ENCODE measurements around the gene SLC31A2.

The SLC31A2 gene

DNA sequence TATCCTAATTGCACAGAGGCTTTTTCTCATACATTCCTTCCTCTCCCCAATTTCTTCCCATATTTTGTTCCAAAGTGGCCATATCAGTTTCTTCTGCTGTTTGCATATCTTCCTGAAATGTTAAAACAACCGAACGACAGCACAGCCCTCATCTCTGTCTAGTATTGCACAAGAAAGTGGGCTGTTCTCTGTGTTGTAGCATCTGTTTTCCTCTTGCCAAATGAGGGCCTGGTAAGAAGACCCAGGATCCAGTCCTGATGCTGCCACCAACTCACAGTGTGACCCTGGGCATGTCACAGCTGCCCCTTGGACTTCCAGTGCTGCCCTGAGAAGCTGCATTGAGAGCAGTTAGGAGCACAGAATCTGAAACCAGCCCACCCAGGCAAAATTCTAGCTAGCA, 4.1 kb downstream of the SLC31A2 start:
- no peak for DNase-seq (ENCODE audit: extremely low read depth, low read depth)
- TF ChIP-seq, protein P1, sequence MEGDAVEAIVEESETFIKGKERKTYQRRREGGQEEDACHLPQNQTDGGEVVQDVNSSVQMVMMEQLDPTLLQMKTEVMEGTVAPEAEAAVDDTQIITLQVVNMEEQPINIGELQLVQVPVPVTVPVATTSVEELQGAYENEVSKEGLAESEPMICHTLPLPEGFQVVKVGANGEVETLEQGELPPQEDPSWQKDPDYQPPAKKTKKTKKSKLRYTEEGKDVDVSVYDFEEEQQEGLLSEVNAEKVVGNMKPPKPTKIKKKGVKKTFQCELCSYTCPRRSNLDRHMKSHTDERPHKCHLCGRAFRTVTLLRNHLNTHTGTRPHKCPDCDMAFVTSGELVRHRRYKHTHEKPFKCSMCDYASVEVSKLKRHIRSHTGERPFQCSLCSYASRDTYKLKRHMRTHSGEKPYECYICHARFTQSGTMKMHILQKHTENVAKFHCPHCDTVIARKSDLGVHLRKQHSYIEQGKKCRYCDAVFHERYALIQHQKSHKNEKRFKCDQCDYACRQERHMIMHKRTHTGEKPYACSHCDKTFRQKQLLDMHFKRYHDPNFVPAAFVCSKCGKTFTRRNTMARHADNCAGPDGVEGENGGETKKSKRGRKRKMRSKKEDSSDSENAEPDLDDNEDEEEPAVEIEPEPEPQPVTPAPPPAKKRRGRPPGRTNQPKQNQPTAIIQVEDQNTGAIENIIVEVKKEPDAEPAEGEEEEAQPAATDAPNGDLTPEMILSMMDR (IDR thresholded peaks at IDR 0.05; ENCODE audit: low read depth, low read length), result no peak

DNA sequence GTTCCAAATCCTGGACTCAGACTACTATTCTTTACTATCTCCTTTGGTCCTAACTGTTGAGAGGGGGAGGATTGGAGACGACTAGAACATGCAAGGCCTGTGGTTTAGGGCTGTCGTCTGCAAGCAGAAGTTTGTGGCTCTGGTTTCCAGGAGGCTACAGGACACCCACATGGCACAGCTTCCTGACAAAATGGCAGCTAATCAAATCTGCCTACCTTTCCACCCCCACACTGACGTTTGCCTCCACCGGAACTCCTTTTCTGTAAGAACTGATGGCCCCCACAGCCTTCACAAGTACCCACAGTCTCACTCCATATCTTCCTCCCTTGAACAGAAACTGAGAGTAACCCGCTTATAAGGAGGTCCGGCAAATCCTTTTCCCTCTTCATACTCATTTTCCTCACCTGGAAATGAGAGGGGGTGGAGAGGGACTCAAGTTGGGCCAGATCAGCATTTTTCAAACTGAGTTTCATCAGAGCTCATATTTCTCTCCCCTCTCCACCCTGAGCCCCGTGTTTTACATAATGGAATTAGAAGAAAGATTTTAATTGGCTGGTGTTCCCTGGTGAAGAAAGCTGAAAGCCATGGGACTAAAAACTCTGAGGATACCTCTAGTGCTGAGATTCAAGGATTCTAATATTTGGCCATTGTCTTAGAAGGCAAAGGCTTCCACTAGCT, 5.2 kb downstream of the SLC31A2 start:
- no peak for DNase-seq (ENCODE audit: extremely low read depth, low read depth)
- TF ChIP-seq, protein P1 (IDR thresholded peaks at IDR 0.05; ENCODE audit: low read depth, low read length), result no peak

DNA sequence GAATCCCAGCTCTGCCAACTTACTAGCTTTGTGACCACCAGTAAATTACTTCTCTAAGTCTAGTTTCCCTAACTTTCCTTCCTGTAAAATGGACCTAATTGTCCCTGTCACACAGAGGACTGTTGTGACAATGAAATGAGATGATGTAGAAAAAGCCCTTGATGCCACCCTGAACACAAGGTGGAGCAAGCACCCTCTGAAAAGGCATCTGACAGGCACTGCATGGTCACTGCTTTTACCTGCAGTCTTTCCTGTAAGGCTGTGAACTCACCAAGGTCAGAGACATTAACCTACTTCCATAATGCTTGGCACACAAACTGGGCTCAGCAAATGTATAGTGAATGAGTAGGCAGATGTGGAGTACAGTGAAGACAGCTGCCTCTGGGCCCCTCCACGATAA, 6.1 kb downstream of the SLC31A2 start:
- no peak for DNase-seq (ENCODE audit: extremely low read depth, low read depth)

DNA sequence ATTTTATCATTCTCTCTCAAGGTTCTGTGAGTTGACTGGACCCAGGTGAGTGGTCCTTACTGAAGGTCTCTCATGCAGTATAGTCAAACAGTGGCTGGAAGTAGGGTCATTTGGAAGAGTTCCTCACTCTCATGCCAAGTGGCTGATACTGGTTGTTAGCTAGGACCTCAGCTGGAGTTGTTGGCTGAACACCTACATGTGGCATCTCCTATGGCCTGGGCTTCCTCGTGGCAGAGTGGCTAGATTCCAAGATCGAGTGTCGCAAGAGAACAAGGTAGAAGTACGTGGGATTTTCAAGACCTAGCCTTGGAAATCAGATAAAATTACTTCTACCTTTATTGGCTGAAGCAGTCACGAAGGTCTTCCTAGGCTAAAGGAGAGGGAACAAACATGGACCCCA, 7.6 kb downstream of the SLC31A2 start:
- TF ChIP-seq, protein P1 (IDR thresholded peaks at IDR 0.05; ENCODE audit: low read depth, low read length), result no peak
- DNase-seq (ENCODE audit: extremely low read depth, low read depth), result no peak

More for the DNA sequence above, 6.1 kb downstream of the SLC31A2 start:
- TF ChIP-seq, protein P1 (IDR thresholded peaks at IDR 0.05; ENCODE audit: low read depth, low read length), result no peak

DNA sequence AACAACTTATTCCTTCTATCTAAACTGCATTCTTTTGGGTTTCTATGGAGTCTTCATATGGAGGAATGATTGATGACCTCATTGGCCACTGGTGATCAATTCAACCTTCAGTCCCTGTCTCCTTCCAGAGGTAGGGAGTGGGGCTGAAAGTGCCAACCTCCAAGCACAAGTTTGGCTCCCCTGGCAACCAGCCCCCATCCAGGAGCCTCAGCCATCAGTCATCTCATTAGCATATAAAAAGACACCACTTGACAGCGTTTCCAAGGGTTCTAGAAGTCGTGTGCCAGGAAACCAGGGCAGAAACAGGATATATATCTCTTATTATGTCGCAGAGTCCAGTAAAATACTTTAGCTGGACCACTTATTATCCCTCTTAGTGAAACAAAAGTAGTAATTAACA, 9.8 kb downstream of the SLC31A2 start:
- DNase-seq (ENCODE audit: extremely low read depth, low read depth), result no peak
- TF ChIP-seq, protein P1 (IDR thresholded peaks at IDR 0.05; ENCODE audit: low read depth, low read length), result no peak

DNA sequence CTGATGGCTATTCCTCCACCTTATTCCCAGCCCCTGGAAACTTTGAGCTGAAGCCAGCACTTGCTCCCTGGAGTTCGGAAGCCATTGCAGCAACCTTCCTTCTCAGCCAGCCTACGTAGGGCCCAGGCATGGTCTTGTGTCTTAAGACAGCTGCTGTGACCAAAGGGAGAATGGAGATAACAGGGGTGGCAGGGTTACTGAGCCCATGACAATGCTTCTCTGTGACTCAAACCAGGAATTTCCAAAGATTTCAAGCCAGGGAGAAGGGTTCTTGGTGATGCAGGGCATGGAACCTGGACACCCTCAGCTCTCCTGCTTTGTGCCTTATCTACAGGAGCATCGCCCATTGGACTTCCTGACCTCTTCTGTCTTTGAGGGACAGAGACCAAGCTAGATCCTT, 12.2 kb downstream of the SLC31A2 start:
- TF ChIP-seq, protein P1 (IDR thresholded peaks at IDR 0.05; ENCODE audit: low read depth, low read length), result no peak
- no peak for DNase-seq (ENCODE audit: extremely low read depth, low read depth)

DNA sequence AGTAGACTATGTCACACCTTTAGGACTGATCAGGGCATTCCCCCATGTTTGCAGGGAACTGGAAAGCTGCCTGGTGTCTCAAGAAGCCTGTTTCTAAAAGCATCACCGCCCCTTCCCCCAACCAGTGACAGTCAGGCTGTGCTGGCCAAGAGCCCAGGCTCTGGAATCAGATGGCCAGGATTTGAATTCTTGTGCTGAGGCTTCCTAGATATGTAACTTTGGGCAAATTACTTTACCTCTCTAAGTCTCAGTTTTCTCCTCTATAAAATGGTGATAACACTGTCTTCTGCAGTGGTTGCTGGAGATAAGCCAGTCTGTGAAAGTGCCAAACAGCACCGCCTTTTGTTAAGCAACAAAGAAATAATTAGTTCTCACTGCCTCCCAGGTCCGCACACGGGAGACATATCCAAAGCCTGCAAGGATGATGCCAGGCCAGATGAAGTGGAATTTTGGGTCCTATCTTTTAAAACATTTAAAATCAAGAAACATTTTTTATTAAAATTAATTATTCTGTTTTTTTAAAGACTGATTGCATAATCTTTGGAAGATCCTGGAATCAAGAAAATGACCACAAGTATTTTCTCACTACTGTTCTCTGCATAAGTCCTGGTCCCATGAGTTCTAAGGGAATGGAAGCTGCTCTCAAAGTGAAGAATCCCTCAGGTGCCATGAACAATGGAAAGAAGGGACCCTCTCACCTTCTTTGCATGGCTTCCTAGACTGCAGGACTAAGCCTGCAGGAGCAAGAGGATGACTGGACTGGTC, 13.9 kb downstream of the SLC31A2 start:
- TF ChIP-seq, protein P1 (IDR thresholded peaks at IDR 0.05; ENCODE audit: low read depth, low read length), result no peak
- DNase-seq (ENCODE audit: extremely low read depth, low read depth), result no peak

Data from AG09319 (cell line).